GM21717 (cell line): ENCODE data around the gene TMEM186.
"Not testable (repeated sequence)": the region's sequence is repeated elsewhere in the genome, so short reads cannot be mapped to it uniquely, and the experiment has no call there.

Experiments used
- ATAC-seq: cut with Tn5 transposase; IDR thresholded peaks from one replicate; pipeline ENCODE4 v1.9.1; 2021; ENCODE audit warnings: mild to moderate bottlenecking, moderate library complexity; ENCODE audit not compliant: unreplicated experiment

The TMEM186 gene

GRCh38 chr16:8776129-8776584 is 21.3 kb downstream of the TMEM186 start:
- no peak for ATAC-seq

GRCh38 chr16:8775359-8775758 is 22.1 kb downstream of the TMEM186 start:
- ATAC-seq = no peak

DNA sequence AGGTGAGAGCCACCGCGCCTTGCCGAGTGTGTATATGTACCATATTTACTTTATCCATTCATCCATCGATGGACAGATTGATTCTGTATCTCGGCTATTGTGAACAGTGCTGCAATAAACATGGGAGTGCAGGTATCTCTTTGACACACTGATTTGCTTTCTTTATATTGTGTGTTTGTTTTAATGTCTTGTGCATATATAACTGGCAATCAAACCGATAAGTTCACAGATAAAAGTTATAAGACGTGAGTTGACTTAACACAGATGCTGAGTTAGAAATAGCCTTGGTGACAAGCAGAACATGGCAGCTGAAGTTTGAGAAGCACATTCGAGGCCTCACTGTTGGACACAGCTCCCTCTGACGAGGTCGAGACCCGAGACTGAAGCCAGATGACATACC is 23.2 kb downstream of the TMEM186 start:
- ATAC-seq = no peak

DNA sequence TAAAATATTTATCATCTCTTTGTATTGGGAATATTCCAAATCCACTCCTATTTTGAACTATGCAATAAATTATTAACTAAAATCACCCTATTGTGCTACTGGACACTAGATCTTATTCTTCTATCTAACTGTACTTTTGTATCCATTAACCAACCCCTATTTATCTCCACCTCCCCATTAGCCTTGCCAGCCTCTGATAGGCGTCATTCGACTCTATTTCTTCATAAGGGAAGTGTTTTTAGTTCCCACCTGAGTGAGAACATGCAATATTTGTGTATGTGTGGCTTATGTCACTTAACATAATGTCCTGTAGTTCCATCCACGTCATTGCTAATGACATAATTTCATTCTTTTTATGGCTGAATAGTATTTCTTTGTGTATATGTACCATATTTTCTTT is 23.9 kb downstream of the TMEM186 start:
- no peak for ATAC-seq

DNA sequence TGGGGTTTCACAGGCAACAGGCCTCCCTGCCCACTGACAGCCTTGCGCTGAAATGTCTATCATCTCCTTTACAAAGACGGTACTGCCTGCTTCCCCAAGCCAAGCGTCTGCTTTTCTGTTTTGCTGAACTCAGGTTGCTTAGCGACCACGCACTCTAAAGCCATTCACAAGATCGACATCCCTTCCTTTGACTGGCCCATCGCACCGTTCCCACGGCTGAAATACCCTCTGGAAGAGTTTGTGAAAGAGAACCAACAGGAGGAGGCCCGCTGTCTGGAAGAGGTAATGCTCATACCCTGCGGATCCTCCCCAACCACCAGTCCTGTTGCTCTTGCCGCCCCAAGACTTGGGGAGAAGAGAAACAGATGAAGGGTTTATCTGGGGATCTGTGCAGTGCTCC is 28.7 kb downstream of the TMEM186 start:
- no peak for ATAC-seq

GRCh38 chr16:8768283-8768682 is 29.2 kb downstream of the TMEM186 start:
- no peak for ATAC-seq

- ATAC-seq = no peak
These were observed 30.3 kb downstream of the TMEM186 start for GRCh38 chr16:8767176-8767575.

GRCh38 chr16:8764525-8765250 is 32.8 kb downstream of the TMEM186 start:
- ATAC-seq = no peak

GRCh38 chr16:8763899-8764298 is 33.5 kb downstream of the TMEM186 start:
- ATAC-seq = no peak

DNA sequence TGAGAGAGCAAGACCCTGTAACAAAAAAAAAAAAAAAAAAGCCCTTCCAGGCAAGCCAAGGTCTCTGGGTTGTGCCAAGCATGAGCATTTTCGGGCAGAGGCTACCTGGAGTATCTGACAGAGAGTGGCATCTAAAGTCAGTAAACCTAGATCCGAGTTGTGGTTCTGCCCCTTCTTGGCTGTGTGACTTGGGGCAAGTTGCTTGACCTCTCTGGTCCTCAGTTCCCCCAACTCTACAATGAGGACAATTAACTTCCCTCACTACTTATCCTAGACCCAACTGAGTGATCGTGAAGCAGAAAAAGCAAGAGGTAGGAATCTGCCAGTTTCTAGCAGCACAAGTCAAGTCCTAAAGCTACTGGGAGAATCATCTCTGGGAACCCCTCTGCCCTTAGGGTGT is 34.4 kb downstream of the TMEM186 start:
- no peak for ATAC-seq

DNA sequence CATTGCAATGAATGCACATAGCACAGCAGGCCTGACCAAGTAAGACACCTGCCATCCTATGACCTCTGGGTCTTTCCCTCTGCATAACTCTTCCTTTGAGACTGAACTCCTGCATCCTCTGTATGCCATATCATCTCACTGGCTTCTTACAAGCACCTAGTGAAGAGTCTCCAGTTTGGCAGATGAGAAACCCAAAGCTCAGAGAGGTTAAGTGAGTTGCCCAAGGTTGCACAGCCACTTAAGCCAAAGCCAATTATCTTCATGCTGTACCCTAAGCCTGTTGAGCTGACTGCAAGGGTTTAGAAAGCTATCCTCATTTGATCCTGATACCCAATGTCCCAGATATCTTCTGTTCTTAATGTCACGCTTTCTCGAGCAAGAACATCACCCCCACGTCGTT is 35.2 kb downstream of the TMEM186 start:
- no peak for ATAC-seq

GRCh38 chr16:8761078-8761477 is 36.4 kb downstream of the TMEM186 start:
- ATAC-seq = no peak

GRCh38 chr16:8760021-8760420 is 37.4 kb downstream of the TMEM186 start:
- no peak for ATAC-seq

- no peak for ATAC-seq
These were observed 39.4 kb downstream of the TMEM186 start for GRCh38 chr16:8758022-8758421.

DNA sequence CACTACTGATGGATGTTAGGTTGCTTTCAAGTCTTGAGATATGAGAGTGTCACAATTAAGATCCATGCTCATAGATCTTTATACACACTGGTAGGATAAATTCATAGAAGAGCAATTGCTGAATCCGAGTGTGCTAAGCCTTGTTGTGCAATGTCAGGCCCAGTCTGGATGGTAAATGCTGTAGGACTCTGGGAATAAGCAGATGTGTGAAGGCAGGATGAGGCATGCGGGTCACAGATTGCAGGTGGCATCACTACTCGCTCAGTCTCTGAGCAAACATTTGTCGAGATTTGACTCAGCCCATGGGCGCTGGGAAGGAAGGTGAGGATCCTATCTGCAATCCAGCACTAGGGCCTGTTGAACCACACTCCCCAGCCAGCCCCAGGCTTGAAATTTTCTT is 40.7 kb downstream of the TMEM186 start:
- no peak for ATAC-seq

GRCh38 chr16:8753416-8754054 is 43.9 kb downstream of the TMEM186 start:
- ATAC-seq = no peak

- no peak for ATAC-seq
These were observed 44.7 kb downstream of the TMEM186 start for GRCh38 chr16:8752706-8753105.

- ATAC-seq = no peak
These were observed 45.7 kb downstream of the TMEM186 start for GRCh38 chr16:8751481-8752311.

DNA sequence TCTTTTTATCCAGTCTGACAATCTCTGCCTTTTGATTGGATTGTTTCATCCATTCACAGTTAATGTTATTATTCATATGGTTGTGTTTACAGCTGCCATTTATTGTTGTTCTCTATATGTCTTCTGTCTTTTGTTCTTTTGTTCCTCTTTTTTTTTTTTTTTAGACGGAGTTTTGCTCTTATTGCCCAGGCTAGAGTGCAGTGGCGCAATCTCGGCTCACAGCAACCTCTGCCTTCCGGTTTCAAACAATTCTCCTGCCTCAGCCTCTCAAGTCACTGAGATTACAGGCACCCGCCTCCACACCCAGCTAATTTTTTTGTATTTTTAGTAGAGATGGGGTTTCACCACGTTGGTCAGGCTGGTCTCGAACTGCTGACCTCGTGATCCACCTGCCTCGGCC is 48.5 kb downstream of the TMEM186 start:
- ATAC-seq = not testable (repeated sequence)
